ENCODE measurements around the gene RIN3.

RIN3 gene

DNA sequence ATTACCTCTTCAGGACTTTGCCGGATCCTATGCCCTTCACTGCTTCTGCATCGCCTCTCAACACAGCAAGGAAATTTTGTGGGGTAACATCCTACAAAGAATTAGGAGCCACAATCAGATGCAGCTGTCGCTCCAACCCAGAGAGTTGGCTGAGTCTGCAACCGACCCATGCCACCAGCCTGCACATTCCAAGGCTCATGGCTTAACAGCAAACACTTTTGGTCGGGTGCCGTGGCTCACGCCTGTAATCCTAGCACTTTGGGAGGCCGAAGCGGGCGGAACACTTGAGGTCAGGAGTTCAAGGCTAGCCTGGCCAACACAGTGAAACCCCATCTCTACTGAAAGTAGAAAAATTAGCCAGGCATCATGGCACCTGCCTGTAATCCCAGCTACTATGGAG, 202.6 kb downstream of the RIN3 start:
- TF ChIP-seq, protein P1, sequence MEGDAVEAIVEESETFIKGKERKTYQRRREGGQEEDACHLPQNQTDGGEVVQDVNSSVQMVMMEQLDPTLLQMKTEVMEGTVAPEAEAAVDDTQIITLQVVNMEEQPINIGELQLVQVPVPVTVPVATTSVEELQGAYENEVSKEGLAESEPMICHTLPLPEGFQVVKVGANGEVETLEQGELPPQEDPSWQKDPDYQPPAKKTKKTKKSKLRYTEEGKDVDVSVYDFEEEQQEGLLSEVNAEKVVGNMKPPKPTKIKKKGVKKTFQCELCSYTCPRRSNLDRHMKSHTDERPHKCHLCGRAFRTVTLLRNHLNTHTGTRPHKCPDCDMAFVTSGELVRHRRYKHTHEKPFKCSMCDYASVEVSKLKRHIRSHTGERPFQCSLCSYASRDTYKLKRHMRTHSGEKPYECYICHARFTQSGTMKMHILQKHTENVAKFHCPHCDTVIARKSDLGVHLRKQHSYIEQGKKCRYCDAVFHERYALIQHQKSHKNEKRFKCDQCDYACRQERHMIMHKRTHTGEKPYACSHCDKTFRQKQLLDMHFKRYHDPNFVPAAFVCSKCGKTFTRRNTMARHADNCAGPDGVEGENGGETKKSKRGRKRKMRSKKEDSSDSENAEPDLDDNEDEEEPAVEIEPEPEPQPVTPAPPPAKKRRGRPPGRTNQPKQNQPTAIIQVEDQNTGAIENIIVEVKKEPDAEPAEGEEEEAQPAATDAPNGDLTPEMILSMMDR (IDR thresholded peaks at IDR 0.05; ENCODE audit: low read depth, low read length, missing control alignments): no peak
- no peak overlapping the region for H3K4me3 ChIP-seq (ENCODE audit: low read depth, low read length)
- DNase-seq (ENCODE audit: low read depth): no peak

DNA sequence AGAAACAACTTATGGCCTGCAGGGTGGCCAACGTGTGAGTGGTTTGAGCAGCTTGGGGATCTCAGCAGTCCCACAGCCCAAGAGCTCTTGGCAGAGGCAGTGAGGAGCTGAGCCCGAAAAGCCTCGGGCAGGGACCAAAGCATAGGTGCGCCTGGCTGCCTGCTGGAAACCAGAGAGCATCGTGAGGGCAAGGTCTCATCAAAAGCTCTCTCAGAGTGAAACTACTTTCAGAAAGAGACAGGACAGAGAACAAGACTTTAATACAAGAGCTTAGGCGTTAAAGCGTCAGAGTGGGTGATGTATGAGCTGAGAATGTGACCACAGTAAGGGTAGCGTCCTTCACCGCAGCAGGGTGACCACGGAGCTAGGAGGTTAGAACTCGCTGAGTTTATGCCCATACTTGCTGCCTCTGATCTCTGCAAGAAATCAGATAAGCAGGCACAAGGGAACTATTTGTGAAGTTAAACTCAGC, 204.0 kb downstream of the RIN3 start:
- no peak for DNase-seq (ENCODE audit: low read depth)
- TF ChIP-seq, protein P1 (IDR thresholded peaks at IDR 0.05; ENCODE audit: low read depth, low read length, missing control alignments): no peak
- no peak overlapping the region for H3K4me3 ChIP-seq (ENCODE audit: low read depth, low read length)

DNA sequence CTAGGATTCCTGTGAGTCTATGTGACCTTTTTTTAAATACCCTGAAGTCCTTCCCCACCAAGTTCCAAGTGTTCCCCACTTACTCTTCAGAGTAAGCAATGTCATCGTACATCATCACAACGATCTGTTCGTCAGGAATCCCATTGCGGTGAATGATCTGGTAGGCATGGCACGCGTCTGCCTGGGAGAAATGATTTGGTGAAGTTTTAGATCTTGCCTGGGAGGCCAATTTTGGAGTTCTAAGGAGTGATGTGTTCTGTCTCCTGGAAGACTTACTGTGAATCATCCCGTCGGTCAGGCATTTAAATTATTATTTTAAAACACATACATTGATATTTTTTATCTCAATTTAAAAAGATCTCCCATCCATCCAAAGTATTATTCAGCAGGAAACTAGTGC, 205.1 kb downstream of the RIN3 start:
- DNase-seq (ENCODE audit: low read depth): no peak
- TF ChIP-seq, protein P1 (IDR thresholded peaks at IDR 0.05; ENCODE audit: low read depth, low read length, missing control alignments): no peak
- no peak overlapping the region for H3K4me3 ChIP-seq (ENCODE audit: low read depth, low read length)

DNA sequence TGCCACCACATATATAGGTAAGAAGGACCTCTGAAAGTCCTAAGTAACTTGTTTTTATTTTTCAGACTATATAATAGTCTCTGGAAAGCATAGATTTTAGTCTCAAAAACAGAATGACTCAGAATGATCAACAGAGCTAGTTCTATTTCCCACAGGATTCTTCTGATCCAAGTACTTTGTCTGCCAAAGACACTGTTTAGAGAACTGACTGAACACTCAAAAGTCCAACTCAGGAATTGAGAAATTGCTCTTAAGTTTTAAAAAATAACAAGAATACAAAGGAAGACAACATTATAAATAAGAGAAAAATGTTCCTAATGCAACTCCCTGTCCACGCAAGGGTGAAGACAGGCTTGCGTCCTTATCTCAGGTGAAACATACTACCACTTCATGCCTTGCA, 205.8 kb downstream of the RIN3 start:
- DNase-seq (ENCODE audit: low read depth): no peak
- TF ChIP-seq, protein P1 (IDR thresholded peaks at IDR 0.05; ENCODE audit: low read depth, low read length, missing control alignments): no peak
- no peak overlapping the region for H3K4me3 ChIP-seq (ENCODE audit: low read depth, low read length)

DNA sequence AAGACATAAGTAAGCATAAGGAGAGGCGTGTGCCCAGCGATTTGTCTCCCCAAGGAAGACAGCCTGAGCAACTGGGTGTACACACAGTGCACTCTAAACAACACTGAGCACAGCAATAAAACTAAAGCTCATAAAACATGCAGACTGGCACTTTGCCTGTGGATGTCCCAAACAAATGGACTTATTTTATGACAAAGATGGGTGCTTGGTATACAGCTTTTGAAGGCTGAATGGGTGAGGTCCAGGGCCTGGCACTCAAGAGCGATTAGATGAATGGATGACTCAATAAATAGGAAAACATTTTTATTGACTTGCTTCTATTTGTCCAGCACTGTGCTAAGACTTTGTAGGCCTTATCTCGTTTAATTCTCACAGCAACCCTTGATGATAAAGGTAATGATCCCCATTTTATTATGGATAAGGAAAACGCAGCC, 206.3 kb downstream of the RIN3 start:
- H3K4me3 ChIP-seq (ENCODE audit: low read depth, low read length): no peak overlapping the region
- TF ChIP-seq, protein P1 (IDR thresholded peaks at IDR 0.05; ENCODE audit: low read depth, low read length, missing control alignments): no peak
- DNase-seq (ENCODE audit: low read depth): no peak

DNA sequence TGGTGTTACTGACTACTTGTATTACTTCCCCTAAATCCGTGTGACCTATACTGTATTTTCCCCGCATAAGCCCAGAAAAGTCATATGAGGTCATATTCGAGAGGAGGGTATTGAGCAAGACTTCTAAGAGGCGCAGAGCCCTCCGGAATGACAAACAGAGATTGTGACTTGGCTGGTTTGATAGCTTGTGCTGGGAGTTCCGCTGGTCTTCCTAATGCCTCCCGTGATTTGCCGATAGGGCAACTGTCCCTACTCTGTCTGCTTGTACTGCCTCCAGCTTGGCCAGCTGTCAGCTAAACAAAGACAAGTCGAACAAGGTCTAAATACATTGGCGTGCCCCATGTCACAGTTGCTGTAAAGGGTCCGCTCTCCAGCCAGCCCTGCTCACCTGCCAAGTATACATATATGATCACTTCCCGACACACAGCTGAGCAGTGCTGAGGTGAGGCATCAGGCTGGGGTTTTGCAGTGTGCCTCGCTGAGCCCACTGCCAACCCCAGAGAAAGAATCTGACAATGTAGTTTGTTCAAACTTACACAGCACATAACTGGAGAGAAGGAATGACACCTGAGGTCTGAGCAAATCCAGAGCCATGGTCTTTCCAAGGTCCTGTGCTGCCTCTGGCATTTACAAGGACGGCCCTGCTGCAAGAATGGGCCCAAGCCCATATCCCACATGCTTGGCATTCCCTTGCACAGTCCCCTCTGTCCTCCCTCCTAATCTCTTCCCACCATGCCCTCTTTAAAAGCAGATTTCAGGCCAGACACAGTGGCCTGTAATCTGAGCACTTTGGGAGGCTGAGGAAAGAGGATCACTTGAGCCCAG, 211.1 kb downstream of the RIN3 start:
- no peak for DNase-seq (ENCODE audit: low read depth)
- no peak overlapping the region for H3K4me3 ChIP-seq (ENCODE audit: low read depth, low read length)

More for the DNA sequence above, 211.1 kb downstream of the RIN3 start:
- TF ChIP-seq, protein P1 (IDR thresholded peaks at IDR 0.05; ENCODE audit: low read depth, low read length, missing control alignments): no peak
